Duodenal mucosa (tissue), 2 donors: Measurements from ENCODE around the gene MED9.

Experiments used
- H3K27ac ChIP-seq: one replicate; pipeline ENCODE4 v1.7.0; 2013; ENCODE audit warnings: low read depth, low read length
- H3K27me3 ChIP-seq, 2 donors: one replicate each; pipeline ENCODE4 v1.7.0; 2013; ENCODE audit warnings: low read length in 2 of 2, control low read depth in 1 of 2; ENCODE audit not compliant: insufficient read depth in 2 of 2, control insufficient read depth in 1 of 2
- H3K36me3 ChIP-seq, 2 donors: one replicate each; pipeline ENCODE4 v1.7.0; 2013; ENCODE audit warnings: low read length in 2 of 2, control low read depth in 1 of 2; ENCODE audit not compliant: insufficient read depth in 2 of 2, control insufficient read depth in 1 of 2
- H3K4me1 ChIP-seq, 2 donors: one replicate each; pipeline ENCODE4 v1.7.0; 2013; ENCODE audit warnings: low read length in 2 of 2, control low read depth in 1 of 2; ENCODE audit not compliant: insufficient read depth in 2 of 2, control insufficient read depth in 1 of 2
- H3K4me3 ChIP-seq, 2 donors: one replicate each; pipeline ENCODE4 v1.7.0; 2013; ENCODE audit warnings: low read length in 2 of 2, low read depth in 1 of 2
- H3K9ac ChIP-seq, 2 donors: one replicate each; pipeline ENCODE4 v1.7.0; 2013; ENCODE audit warnings: low read length in 2 of 2, low read depth in 1 of 2
- H3K9me3 ChIP-seq, 2 donors: one replicate each; pipeline ENCODE4 v1.7.0; 2013; ENCODE audit warnings: low read length in 2 of 2, control low read depth in 1 of 2; ENCODE audit not compliant: control insufficient read depth in 1 of 2

The MED9 gene

DNA sequence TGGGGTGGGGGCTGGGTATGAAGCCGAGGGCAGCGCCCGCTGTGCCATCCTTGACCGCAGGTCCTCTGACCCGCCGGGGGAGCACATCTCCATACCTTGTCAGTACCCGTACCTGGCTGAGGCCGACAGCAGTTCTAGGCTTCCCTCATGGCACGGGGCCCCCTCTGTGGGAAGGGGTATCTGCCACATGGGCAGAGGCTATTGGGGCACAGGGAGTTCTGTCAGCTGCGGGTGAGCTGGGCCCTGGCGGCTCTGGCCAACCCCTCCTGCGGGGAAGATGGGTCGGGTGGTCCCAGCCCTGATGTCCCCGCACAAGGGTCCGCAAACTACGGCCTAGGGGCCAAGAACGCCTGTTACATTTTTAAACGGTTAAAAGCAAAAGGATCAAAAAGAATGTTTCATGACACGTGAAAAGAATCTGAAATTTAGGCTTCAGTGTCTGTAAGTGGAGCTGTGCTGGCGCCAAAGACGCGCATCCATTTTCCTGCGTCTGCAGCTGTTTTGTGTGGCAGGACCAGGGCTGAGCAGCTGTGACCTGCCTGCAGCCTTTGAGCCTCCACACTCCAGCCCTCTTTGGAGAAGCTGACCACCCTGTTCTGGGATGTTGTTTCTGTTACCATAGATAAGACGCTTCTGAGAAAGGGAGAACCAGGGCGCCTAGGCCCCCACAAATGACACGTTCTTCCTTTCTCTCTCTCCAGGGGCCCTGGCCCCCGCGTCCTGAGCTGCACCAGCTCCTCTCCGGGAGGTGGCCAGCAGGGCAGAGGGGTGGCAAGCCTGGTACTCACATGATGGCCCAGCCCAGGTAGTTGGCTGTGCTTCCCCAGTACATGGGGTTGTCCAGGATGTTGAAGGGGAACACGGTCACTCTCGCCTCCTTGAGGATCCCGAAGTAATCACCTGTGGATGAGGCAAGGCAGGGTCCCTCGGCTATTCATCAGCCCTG, 32.1 kb downstream of the MED9 start:
- H3K4me3 ChIP-seq = no peak overlapping the region
- H3K36me3 ChIP-seq = no peaks in the 10 kb centered on the region
- H3K9ac ChIP-seq = no peak overlapping the region
- peaks cover 5 to 13% of the 10 kb centered on the region in 2 donors for H3K4me1 ChIP-seq
- H3K27me3 ChIP-seq = no peaks in the 10 kb centered on the region
- H3K27ac ChIP-seq = no peak overlapping the region
- no peaks in the 10 kb centered on the region for H3K9me3 ChIP-seq

DNA sequence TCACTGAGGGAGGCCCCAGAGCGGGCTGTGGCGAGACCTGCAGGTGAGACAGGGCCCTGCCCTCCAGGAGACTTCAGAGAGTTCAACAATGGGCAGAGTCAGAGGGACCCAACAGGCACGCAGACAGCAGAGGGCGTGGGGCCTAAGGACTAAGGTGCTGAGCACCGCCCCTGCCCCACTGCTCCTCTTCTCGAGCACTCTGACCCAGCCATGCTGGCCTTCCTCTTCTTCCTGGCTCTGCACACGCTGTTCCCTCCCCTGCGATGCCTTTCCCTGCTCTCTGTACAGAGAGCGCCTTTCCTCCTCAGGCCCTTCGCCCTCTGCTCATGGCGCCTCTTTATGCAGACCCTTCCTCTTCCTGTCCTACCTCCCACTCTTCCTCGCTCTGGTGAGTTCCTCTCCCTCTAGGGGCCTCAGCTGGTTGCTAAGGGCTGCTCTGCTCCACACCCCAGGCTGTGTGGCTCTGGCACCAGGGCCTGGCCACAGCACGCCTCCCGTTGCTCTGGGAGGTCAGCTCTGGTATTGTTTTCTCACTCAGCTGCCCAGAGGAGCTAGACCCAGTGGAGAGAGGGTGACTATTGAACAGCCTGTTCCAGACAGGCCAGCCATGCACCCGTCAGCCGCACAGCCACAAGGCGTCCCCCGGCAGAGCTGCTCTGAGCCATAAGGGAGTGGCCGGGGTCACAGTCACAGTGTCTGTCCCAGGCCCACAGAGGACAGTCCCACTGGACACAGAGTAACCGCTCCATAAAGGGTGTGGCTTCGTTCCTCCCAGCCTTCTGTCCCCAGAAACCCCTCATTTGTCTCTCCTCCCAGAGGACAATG, 33.0 kb downstream of the MED9 start:
- Histone ChIP-seq H3K9ac (no peak overlapping the region), H3K36me3 (no peaks in the 10 kb centered on the region), H3K4me1 (peaks cover 5 to 13% of the 10 kb centered on the region in 2 donors), H3K4me3 (no peak overlapping the region), H3K9me3 (no peaks in the 10 kb centered on the region), H3K27me3 (no peaks in the 10 kb centered on the region), H3K27ac (no peak overlapping the region)

DNA sequence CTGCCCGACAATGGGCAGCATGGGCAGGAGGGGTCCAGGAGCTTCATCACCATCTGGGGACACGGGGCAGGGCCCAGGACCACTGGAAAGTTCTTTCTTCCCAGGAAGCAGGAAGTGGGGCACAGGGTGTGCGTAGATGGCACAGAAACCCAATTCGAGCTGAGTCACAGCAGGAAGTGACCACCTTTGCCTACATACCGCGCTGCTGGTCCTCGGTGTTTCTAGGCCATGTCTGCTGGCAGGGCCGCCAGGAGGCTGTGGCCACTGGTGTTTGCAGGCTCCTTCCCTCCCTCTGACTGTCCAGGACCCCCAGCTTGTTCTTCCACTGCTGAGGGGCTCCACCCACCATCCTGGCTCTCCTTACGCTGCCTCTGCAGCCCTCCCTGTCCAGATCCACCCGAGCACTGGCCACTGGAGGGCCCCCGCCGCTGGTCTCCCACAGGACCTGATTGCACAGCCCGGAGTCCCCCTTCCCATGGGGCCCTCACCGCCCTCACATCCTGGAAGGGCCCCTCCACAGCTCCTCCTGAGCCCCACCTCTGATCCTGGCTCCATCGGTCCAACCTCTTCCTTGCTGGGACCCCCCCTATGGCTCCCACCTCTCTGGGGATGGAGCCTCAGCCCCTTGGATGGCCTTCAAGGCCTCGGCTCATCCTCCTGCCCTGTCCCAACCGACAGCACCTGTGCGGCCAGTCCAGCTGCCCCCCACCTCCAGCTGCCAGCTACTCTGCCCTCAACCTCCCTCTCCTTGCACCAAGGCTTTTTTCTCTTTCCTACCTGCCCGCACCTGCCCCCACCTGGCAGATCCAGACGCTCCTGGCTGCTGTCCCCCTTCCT, 33.9 kb downstream of the MED9 start:
- Histone ChIP-seq H3K36me3 (no peaks in the 10 kb centered on the region), H3K4me1 (peaks cover 5 to 13% of the 10 kb centered on the region in 2 donors), H3K4me3 (no peak overlapping the region), H3K9ac (no peak overlapping the region), H3K27ac (no peak overlapping the region), H3K9me3 (no peaks in the 10 kb centered on the region), H3K27me3 (no peaks in the 10 kb centered on the region)

DNA sequence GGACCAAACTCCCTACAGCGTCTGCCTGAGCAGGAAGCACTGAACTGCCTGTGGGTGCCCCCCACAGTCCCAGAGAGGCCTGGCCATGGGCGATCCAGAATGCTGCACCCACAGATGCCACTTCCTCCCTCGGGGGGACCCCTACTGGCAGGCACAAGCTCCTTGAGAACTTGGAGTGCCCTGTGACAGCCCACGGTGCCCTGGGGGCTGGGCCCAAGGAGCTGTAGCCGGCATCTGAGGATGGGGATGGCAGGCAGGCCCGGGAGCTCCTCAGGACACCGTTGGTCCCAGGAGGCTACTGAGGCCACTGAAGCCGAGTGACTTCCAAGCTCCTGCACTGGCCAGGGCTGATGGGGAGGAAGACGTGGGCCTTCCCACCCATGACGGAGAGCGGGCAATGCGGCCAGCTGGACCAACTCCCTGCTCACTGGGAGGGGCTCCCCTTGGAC, 34.5 kb downstream of the MED9 start:
- H3K27ac ChIP-seq = no peak overlapping the region
- no peak overlapping the region for H3K4me3 ChIP-seq
- no peaks in the 10 kb centered on the region for H3K36me3 ChIP-seq
- no peaks in the 10 kb centered on the region for H3K9me3 ChIP-seq
- H3K4me1 ChIP-seq = peaks cover 5 to 11% of the 10 kb centered on the region in 2 donors
- no peaks in the 10 kb centered on the region for H3K27me3 ChIP-seq
- no peak overlapping the region for H3K9ac ChIP-seq

DNA sequence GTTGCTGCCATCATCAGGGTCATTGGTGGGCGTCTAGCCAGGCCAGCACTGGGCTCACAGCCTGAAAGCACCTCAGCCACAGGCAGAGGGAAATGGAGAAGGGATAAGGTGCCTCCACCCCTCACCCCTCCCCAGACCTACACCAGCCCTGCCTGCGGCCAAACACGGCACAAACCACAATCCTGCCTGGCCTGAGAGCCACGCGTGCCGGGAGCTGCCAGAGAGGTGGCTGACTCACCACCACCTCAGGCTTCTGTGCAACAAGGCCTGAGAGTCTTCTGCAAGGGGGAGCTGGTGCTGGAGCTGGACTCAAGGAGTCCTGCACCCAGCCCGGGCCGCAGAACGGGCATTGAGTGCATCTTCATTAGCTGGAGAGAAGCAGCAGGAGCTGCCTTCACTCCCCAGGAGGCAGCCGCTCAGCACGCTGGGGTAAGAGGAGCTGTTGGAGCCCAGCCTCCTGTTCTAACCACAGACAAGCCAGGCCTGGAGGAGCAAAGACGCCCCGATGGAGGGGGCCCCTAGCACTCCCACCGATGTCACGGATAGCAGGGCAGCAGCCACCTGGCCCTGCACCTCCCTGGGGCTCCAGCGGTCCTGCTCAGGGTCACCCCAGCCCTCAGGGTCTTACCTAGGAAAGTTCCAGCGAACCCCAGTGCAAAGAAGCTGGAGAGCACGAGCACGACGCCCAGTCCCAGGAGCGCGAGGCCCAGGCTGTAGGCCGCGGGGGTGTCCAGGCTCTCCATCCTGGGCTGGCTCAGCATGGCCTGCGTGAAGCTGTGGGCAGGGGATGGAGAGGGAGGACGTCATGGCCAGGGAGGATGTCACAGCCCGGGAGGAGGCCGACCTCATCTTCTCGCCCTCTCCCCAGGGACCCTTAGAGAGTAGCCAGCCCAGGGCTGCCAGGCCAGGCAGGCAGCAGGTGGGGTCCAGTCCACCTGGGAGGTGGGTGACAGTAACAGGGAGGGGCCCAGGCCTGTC, 35.4 kb downstream of the MED9 start:
- no peaks in the 10 kb centered on the region for H3K9me3 ChIP-seq
- peaks cover 0 to 2% of the 10 kb centered on the region in 2 donors for H3K4me1 ChIP-seq
- no peak overlapping the region for H3K4me3 ChIP-seq
- no peak overlapping the region for H3K9ac ChIP-seq
- no peak overlapping the region for H3K27ac ChIP-seq
- H3K27me3 ChIP-seq = no peaks in the 10 kb centered on the region
- no peaks in the 10 kb centered on the region for H3K36me3 ChIP-seq

DNA sequence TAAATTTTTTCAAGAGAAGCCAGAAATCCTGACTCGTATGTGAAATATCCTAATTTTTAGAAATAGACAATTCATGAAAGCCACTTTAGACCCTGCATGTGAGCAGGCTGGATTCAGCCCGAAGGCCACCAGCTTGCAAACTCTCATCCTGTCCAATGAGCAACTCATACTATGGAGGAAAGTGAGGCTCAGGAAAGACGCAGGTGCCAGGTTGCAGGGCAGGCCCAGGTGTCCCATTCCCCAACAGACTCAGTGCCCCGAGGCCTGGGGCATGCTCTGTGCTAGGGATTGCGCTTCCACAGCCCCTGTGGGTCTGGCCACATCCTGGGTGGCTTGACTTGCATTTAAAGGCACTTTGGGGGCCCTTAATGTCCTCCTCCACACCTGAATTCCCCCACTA, 36.1 kb downstream of the MED9 start:
- Histone ChIP-seq H3K9ac (no peak overlapping the region), H3K27ac (no peak overlapping the region), H3K4me1 (no peaks in the 10 kb centered on the region), H3K36me3 (no peaks in the 10 kb centered on the region), H3K4me3 (no peak overlapping the region), H3K9me3 (no peaks in the 10 kb centered on the region), H3K27me3 (no peaks in the 10 kb centered on the region)

DNA sequence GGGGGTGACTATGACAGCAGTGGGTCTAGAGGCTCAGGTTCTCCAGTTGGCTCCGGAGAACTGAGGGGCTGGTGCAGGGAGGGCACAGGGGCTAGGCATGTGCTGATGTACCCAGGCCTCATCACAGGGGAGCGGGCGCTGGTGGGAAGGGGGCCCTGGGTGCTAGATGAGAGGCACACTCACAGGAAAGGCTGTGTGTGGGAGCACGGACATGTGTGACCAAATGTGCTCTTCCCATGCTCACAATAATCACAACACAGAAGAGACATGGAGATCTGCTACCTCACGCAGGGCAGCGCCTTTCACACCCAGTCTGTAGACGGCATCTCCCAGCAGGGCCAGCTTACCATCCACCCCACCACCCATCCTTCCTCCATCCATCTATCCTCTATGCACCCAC, 36.8 kb downstream of the MED9 start:
- Histone ChIP-seq H3K9me3 (no peaks in the 10 kb centered on the region), H3K9ac (no peak overlapping the region), H3K4me3 (no peak overlapping the region), H3K27ac (no peak overlapping the region), H3K27me3 (no peaks in the 10 kb centered on the region), H3K36me3 (no peaks in the 10 kb centered on the region), H3K4me1 (no peaks in the 10 kb centered on the region)

DNA sequence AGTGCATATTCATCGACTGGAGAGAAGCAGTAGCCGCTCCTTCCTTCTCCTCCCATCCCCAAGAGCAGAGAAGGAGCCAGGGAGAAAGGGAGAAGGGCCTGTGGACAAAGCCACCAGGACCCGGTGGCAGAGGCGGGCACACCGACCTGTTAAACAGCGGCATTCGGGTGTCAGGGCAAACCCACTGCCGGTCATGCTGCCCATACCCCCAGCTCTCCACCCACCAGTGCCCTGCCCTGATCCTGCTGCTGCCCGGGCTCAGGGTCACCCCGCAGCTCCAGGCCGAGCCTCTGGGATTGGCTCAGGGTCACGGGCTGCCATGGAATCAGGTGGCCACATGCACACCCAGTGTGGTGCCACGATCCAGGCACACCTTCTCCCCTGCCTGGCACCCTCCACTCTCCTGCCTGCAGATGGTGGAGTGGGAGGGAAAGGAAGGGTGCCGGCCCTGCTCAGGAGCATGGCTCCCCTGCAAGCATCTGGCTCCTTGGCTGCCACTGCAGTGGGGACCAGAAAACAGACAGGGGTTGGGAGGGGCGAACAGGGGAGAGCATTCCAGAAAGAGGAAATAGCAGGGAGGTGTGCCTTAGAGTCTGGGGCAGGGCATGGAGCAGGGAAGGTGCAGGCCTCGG, 37.7 kb downstream of the MED9 start:
- Histone ChIP-seq H3K4me1 (no peaks in the 10 kb centered on the region), H3K36me3 (no peaks in the 10 kb centered on the region), H3K27me3 (no peaks in the 10 kb centered on the region), H3K4me3 (no peak overlapping the region), H3K9me3 (no peaks in the 10 kb centered on the region), H3K27ac (no peak overlapping the region), H3K9ac (no peak overlapping the region)
